ENCODE data around the gene SDHAF1.

The SDHAF1 gene

DNA sequence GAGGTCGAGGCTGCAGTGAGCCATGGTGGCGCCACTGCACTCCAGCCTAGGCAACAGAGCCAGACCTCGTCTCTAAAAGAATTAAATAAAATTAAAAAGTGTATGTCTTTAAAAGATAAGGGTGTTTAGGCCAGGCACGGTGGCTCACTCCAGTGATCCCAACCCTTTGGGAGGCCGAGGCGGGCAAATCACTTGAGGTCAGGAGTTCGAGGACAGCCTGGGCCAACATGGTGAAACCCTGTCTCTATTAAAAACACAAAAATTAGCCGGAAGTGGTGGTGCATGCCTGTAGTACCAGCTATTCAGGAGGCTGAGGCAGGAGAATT is 7.5 kb upstream of the SDHAF1 start:
- Histone ChIP-seq H3K27me3 (ENCODE audit: insufficient read depth, low read length, poor library complexity) (no peaks in the 10 kb centered on the region), H3K18ac (ENCODE audit: low read length) (no peak overlapping the region), H2BK120ac (ENCODE audit: low read depth, low read length) (no peak overlapping the region), H4K5ac (ENCODE audit: low read length) (no peak overlapping the region), H2BK15ac (replicated peaks; ENCODE audit: low read depth) (no peak overlapping the region), H3K56ac (ENCODE audit: low read length) (no peak overlapping the region), H3K4ac (ENCODE audit: low read depth, low read length) (no peak overlapping the region), H3K4me3 (ENCODE audit: low read length) (no peak overlapping the region), H2AK5ac (ENCODE audit: low read length) (no peak overlapping the region), H3K4me2 (ENCODE audit: low read length) (no peak overlapping the region), H3K23ac (ENCODE audit: low read length) (no peak overlapping the region), H4K8ac (ENCODE audit: low read depth, low read length) (no peak overlapping the region), H3K9ac (ENCODE audit: low read length) (no peak overlapping the region), H2BK5ac (ENCODE audit: low read length) (no peak overlapping the region), H3K27ac (ENCODE audit: low read depth, low read length) (no peak overlapping the region), H3K79me2 (ENCODE audit: control insufficient read depth, insufficient read depth, low read length) (no peaks in the 10 kb centered on the region), H3K36me3 (ENCODE audit: control insufficient read depth, insufficient read depth, low read length) (no peaks in the 10 kb centered on the region), H3K4me1 (ENCODE audit: control insufficient read depth, low read depth, low read length) (no peaks in the 10 kb centered on the region), H3K79me1 (ENCODE audit: low read length) (no peaks in the 10 kb centered on the region)
- DNase-seq, result no peak
- no CpG with 5 or more reads among the region's 8 CpGs for WGBS (ENCODE audit: extremely low coverage, insufficient coverage, low lambda C conversion rate)

DNA sequence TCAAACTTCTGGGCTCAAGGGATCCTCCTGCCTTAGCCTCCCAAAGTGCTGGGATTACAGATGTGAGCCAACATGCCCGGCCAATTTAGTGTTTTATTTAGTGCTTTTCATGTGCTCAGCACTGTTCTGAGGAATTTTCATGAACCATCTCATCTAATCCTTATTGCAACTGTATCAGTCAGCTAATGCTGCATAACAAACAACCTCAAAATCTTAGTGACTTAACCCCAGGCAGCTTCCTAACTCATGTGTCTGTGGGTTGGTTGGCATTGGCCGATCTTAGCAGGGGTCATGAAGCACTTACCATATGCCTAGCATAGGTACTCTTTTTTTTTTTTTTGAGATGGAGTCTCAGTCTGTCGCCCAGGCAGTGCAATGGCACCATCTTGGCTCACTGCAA is 6.2 kb upstream of the SDHAF1 start:
- Histone ChIP-seq H3K9ac (ENCODE audit: low read length) (no peak overlapping the region), H3K4me3 (ENCODE audit: low read length) (no peak overlapping the region), H3K4me2 (ENCODE audit: low read length) (no peak overlapping the region), H4K5ac (ENCODE audit: low read length) (no peak overlapping the region), H3K23ac (ENCODE audit: low read length) (no peak overlapping the region), H3K18ac (ENCODE audit: low read length) (no peak overlapping the region), H4K8ac (ENCODE audit: low read depth, low read length) (no peak overlapping the region), H3K4me1 (ENCODE audit: control insufficient read depth, low read depth, low read length) (no peaks in the 10 kb centered on the region), H3K79me1 (ENCODE audit: low read length) (no peaks in the 10 kb centered on the region), H2BK5ac (ENCODE audit: low read length) (no peak overlapping the region), H2AK5ac (ENCODE audit: low read length) (no peak overlapping the region), H3K56ac (ENCODE audit: low read length) (no peak overlapping the region), H2BK120ac (ENCODE audit: low read depth, low read length) (no peak overlapping the region), H3K27ac (ENCODE audit: low read depth, low read length) (no peak overlapping the region), H3K4ac (ENCODE audit: low read depth, low read length) (no peak overlapping the region), H2BK15ac (replicated peaks; ENCODE audit: low read depth) (no peak overlapping the region), H3K27me3 (ENCODE audit: insufficient read depth, low read length, poor library complexity) (no peaks in the 10 kb centered on the region), H3K79me2 (ENCODE audit: control insufficient read depth, insufficient read depth, low read length) (no peaks in the 10 kb centered on the region), H3K36me3 (ENCODE audit: control insufficient read depth, insufficient read depth, low read length) (no peaks in the 10 kb centered on the region)
- DNase-seq, result no peak
- WGBS (ENCODE audit: extremely low coverage, insufficient coverage, low lambda C conversion rate), result no CpG with 5 or more reads among the region's 3 CpGs

DNA sequence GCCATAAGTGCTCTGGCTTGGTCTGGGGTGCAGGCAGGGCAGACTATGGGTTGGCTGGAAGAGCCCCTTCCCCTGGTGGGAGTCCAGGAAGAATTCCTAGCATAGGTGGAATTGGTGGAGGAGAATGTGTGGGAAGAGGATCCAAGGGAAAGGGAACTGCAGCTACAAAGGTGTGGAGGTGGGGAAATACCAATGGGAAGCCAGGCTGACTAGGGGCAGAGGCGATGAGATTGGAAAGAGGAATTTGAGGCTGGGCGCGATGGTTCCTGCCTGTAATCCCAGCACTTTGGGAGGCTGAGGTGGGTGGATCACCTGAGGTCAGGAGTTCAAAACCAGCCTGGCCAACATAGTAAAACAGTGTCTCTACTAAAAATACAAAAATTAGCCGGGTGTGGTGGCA is 4.8 kb upstream of the SDHAF1 start:
- H2BK5ac ChIP-seq (ENCODE audit: low read length), result no peak overlapping the region
- no peak overlapping the region for H2BK15ac ChIP-seq (replicated peaks; ENCODE audit: low read depth)
- H4K5ac ChIP-seq (ENCODE audit: low read length), result no peak overlapping the region
- H3K4me1 ChIP-seq (ENCODE audit: control insufficient read depth, low read depth, low read length), result no peaks in the 10 kb centered on the region
- no peak overlapping the region for H3K18ac ChIP-seq (ENCODE audit: low read length)
- no peak overlapping the region for H3K9ac ChIP-seq (ENCODE audit: low read length)
- H2AK5ac ChIP-seq (ENCODE audit: low read length), result no peak overlapping the region
- H3K56ac ChIP-seq (ENCODE audit: low read length), result no peak overlapping the region
- no peak overlapping the region for H3K23ac ChIP-seq (ENCODE audit: low read length)
- no peak overlapping the region for H4K8ac ChIP-seq (ENCODE audit: low read depth, low read length)
- no peaks in the 10 kb centered on the region for H3K27me3 ChIP-seq (ENCODE audit: insufficient read depth, low read length, poor library complexity)
- no CpG with 5 or more reads among the region's 4 CpGs for WGBS (ENCODE audit: extremely low coverage, insufficient coverage, low lambda C conversion rate)
- H3K4ac ChIP-seq (ENCODE audit: low read depth, low read length), result no peak overlapping the region
- H3K36me3 ChIP-seq (ENCODE audit: control insufficient read depth, insufficient read depth, low read length), result no peaks in the 10 kb centered on the region
- no peaks in the 10 kb centered on the region for H3K79me1 ChIP-seq (ENCODE audit: low read length)
- H3K27ac ChIP-seq (ENCODE audit: low read depth, low read length), result no peak overlapping the region
- DNase-seq, result no peak
- no peak overlapping the region for H2BK120ac ChIP-seq (ENCODE audit: low read depth, low read length)
- no peak overlapping the region for H3K4me2 ChIP-seq (ENCODE audit: low read length)
- H3K79me2 ChIP-seq (ENCODE audit: control insufficient read depth, insufficient read depth, low read length), result no peaks in the 10 kb centered on the region
- H3K4me3 ChIP-seq (ENCODE audit: low read length), result no peak overlapping the region

DNA sequence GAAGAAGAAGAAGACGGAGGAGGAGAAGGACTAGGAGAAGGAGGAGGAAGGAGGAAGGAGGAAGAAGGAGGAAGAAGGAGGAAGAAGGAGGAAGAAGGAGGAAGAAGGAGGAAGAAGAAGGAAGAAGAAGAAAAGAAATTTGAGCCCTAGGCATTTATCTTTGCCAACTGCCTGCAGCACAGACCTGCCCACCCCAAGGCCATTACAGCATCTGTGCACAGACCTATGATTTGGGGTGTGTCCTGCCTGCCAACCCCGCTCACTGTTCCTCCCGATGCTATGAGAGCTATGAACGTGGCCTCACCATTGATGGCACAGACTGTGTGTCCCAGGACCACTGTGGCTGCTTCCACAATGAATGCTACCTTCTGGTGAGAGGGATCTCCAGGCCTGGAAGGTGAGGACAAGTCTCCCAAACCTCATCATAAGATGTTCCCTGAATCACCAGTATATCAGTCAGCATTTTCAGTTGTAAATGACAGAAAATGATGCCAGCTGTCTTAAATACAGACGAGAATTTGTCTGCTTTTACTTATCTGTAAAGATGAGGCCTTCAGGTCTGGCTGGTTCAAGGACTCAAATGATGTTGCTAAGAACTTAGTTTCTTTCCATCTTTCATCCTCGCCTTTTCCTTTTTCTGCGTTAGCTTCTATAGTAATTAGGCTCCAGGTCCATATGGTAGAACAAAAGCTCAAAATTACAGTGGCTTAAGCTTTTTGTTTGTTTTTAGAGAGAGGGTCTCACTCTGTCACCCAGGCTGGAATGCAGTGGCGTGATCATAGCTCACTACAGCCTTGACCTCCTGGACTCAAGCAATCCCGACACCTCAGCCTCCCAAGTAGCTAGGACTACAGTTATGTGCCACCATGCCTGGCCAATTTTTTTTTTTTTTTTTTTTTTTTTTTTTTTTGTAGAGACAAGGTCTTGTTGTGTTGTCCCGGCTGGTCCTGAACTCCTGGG is 3.9 kb upstream of the SDHAF1 start:
- Histone ChIP-seq H3K4me1 (ENCODE audit: control insufficient read depth, low read depth, low read length) (peaks cover 1% of the 10 kb centered on the region), H3K56ac (ENCODE audit: low read length) (no peak overlapping the region), H3K23ac (ENCODE audit: low read length) (no peak overlapping the region), H3K79me1 (ENCODE audit: low read length) (peaks cover 1% of the 10 kb centered on the region), H4K8ac (ENCODE audit: low read depth, low read length) (no peak overlapping the region), H3K27ac (ENCODE audit: low read depth, low read length) (no peak overlapping the region), H3K79me2 (ENCODE audit: control insufficient read depth, insufficient read depth, low read length) (peaks cover 1% of the 10 kb centered on the region), H2BK120ac (ENCODE audit: low read depth, low read length) (no peak overlapping the region), H3K27me3 (ENCODE audit: insufficient read depth, low read length, poor library complexity) (no peaks in the 10 kb centered on the region), H3K4me2 (ENCODE audit: low read length) (no peak overlapping the region), H3K4me3 (ENCODE audit: low read length) (no peak overlapping the region), H2BK5ac (ENCODE audit: low read length) (no peak overlapping the region), H2AK5ac (ENCODE audit: low read length) (no peak overlapping the region), H3K36me3 (ENCODE audit: control insufficient read depth, insufficient read depth, low read length) (no peaks in the 10 kb centered on the region), H4K5ac (ENCODE audit: low read length) (no peak overlapping the region), H3K9ac (ENCODE audit: low read length) (no peak overlapping the region), H2BK15ac (replicated peaks; ENCODE audit: low read depth) (no peak overlapping the region), H3K4ac (ENCODE audit: low read depth, low read length) (no peak overlapping the region), H3K18ac (ENCODE audit: low read length) (no peak overlapping the region)
- no CpG with 5 or more reads among the region's 10 CpGs for WGBS (ENCODE audit: extremely low coverage, insufficient coverage, low lambda C conversion rate)
- DNase-seq, result no peak

DNA sequence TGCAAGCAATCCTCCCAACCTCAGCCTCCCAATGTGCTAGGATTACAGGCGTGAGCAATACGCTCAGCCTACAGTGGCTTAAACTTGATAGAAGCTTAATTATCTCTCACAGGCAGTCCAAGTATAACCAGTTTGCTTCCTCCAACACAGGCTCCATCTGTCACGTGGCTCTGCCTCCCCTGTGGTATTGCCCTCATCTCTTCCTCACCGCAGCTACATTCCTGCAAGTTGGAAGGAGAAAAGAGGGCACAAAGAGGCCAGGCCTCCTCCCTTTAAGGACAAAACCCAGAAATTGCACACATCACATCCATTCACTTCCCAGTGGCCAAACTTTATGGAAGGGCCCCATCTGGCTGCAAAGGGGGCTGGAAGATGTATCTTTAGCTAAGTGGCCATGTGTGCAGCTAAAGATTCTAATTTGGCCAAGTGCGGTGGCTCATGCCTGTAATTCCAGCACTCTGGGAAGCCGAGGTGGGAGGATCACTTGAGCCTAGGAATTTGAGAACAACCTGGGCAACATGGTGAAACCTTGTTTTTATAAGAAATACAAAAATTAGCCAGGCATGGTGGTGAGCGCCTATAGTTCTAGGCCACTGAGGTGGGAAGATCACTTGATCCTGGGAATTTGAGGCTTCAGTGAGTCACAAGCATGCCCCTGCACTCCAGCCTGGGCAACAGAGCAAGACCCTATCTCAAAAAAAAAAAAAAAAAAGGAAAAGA is 3.1 kb upstream of the SDHAF1 start:
- Histone ChIP-seq H3K79me1 (ENCODE audit: low read length) (peaks cover 9% of the 10 kb centered on the region), H3K18ac (ENCODE audit: low read length) (no peak overlapping the region), H3K56ac (ENCODE audit: low read length) (no peak overlapping the region), H2BK15ac (replicated peaks; ENCODE audit: low read depth) (no peak overlapping the region), H3K4me1 (ENCODE audit: control insufficient read depth, low read depth, low read length) (peaks cover 2% of the 10 kb centered on the region), H3K27me3 (ENCODE audit: insufficient read depth, low read length, poor library complexity) (no peaks in the 10 kb centered on the region), H4K5ac (ENCODE audit: low read length) (no peak overlapping the region), H3K36me3 (ENCODE audit: control insufficient read depth, insufficient read depth, low read length) (no peaks in the 10 kb centered on the region), H3K23ac (ENCODE audit: low read length) (no peak overlapping the region), H3K4ac (ENCODE audit: low read depth, low read length) (no peak overlapping the region), H2BK120ac (ENCODE audit: low read depth, low read length) (no peak overlapping the region), H3K4me3 (ENCODE audit: low read length) (no peak overlapping the region), H3K79me2 (ENCODE audit: control insufficient read depth, insufficient read depth, low read length) (peaks cover 6% of the 10 kb centered on the region), H3K9ac (ENCODE audit: low read length) (no peak overlapping the region), H2AK5ac (ENCODE audit: low read length) (no peak overlapping the region), H4K8ac (ENCODE audit: low read depth, low read length) (no peak overlapping the region), H3K27ac (ENCODE audit: low read depth, low read length) (no peak overlapping the region), H2BK5ac (ENCODE audit: low read length) (no peak overlapping the region), H3K4me2 (ENCODE audit: low read length) (no peak overlapping the region)
- WGBS (ENCODE audit: extremely low coverage, insufficient coverage, low lambda C conversion rate), result no CpG with 5 or more reads among the region's 7 CpGs
- DNase-seq, result no peak

Measured in mesendoderm (in vitro differentiated cells).